GM12878 (cell line): ENCODE measurements around the gene TMEM254. TPM values are rescaled to one million over a fixed set of nuclear protein-coding genes. Genes with fewer than 3 reads are reported as not detected.

Experiments used
- ATAC-seq: fragments of 200-7000 bp; cut with Tn5 transposase; 3 replicates; pipeline ENCODE4 v1.9.1; 2020; ENCODE audit warnings: mild to moderate bottlenecking, moderate library complexity
- BruUV-seq: library from RNA; stranded (reverse); fragments of 400-500 nt; replicated peaks from 2 replicates; lab custom pipeline; 2021; lab: Mats Ljungman, UMichigan
- CTCF ChIA-PET: fragments of 300-600 bp; sonication (Branson Sonifier 250); formaldehyde crosslinking; extraction: SDS; loops from one replicate; lab custom pipeline; 2021; ENCODE audit warnings: inconsistent platforms; lab: Yijun Ruan, JAX
- POLR2A ChIA-PET: fragments of 350-600 bp; formaldehyde crosslinking; extraction: SDS; loops from one replicate; lab custom pipeline; 2021; ENCODE audit warnings: inconsistent platforms; lab: Charles Lee
- RAD21 ChIA-PET: fragments of 300-600 bp; sonication (Branson Sonifier 250); formaldehyde crosslinking; loops from one replicate; lab custom pipeline; 2023; ENCODE audit warnings: antibody characterized with exemption; ENCODE audit not compliant: unreplicated experiment; lab: Charles Lee
- SMC1A ChIA-PET: fragments of 300-600 bp; sonication (Branson Sonifier 250); formaldehyde crosslinking; loops from one replicate; lab custom pipeline; 2023; ENCODE audit not compliant: unreplicated experiment, uncharacterized antibody; lab: Charles Lee
- DNase-seq: peaks from one replicate; pipeline ENCODE4 v3.0.0-alpha.2; 2011; ENCODE audit warnings: low read depth, low spot score
- FAIRE-seq: peaks from 3 replicates; lab custom pipeline; 2011; peaks lifted over from hg19 to GRCh38; lab: Jason Lieb, UNC
- H2AFZ ChIP-seq: 2 replicates; pipeline ENCODE4 v1.6.0; 2011; ENCODE audit warnings: low read depth, low read length, control low read depth; ENCODE audit not compliant: control insufficient read depth
- H3K27ac ChIP-seq: 2 replicates; pipeline ENCODE4 v1.5.1; 2011; ENCODE audit warnings: control low read depth; ENCODE audit not compliant: control insufficient read depth, insufficient read depth
- H3K27me3 ChIP-seq, 2 experiments: replicated peaks in 1 of 2; 2 replicates each; pipeline versions ENCODE4 v1.6.0 to v1.6.1; 2011; ENCODE audit warnings: low read length in 1 of 2; ENCODE audit not compliant: control insufficient read depth in 2 of 2, insufficient read depth in 2 of 2
- H3K36me3 ChIP-seq, 2 experiments: 2 replicates each; pipeline ENCODE4 v1.5.1; 2011; ENCODE audit warnings: low read length in 1 of 2; ENCODE audit not compliant: control insufficient read depth in 2 of 2, insufficient read depth in 2 of 2
- H3K4me1 ChIP-seq: 2 replicates; pipeline ENCODE4 v1.6.1; 2011; ENCODE audit warnings: mild to moderate bottlenecking, low read length, moderate library complexity, mixed read lengths; ENCODE audit not compliant: control insufficient read depth, insufficient read depth
- H3K4me2 ChIP-seq: 2 replicates; pipeline ENCODE4 v1.6.0; 2011; ENCODE audit warnings: control low read depth; ENCODE audit not compliant: control insufficient read depth, insufficient read depth
- H3K4me3 ChIP-seq: fragments of 200-600 bp; sonication (generic); 2 replicates; pipeline ENCODE4 v1.5.1; 2016
- H3K79me2 ChIP-seq: 2 replicates; pipeline ENCODE4 v1.6.0; 2011; ENCODE audit warnings: low read length; ENCODE audit not compliant: control insufficient read depth, insufficient read depth
- H3K9ac ChIP-seq: 2 replicates; pipeline ENCODE4 v1.8.0; 2011; ENCODE audit warnings: low read length, control low read depth, mixed read lengths; ENCODE audit not compliant: control insufficient read depth, insufficient read depth
- H3K9me3 ChIP-seq: replicated peaks from 3 replicates; pipeline ENCODE4 v1.5.1; 2011; ENCODE audit warnings: mild to moderate bottlenecking, low read length; ENCODE audit not compliant: control insufficient read depth, insufficient read depth
- H4K20me1 ChIP-seq: 2 replicates; pipeline ENCODE4 v1.6.0; 2011; ENCODE audit not compliant: control insufficient read depth, insufficient read depth
- CBFB ChIP-seq: IDR thresholded peaks from 2 replicates; pipeline ENCODE4 v1.6.1; 2016; ENCODE audit warnings: antibody characterized with exemption, low read depth
- CREM ChIP-seq: IDR thresholded peaks from 2 replicates; pipeline ENCODE4 v1.6.1; 2014; ENCODE audit warnings: antibody characterized with exemption, low read depth
- MEF2A ChIP-seq: IDR thresholded peaks from 2 replicates; pipeline ENCODE4 v1.6.1; 2011; ENCODE audit warnings: low read depth, mild to moderate bottlenecking, low read length, moderate library complexity; ENCODE audit not compliant: insufficient read depth
- SPI1 ChIP-seq: IDR thresholded peaks from 2 replicates; pipeline ENCODE4 v1.6.1; 2011; ENCODE audit warnings: low read depth, mild to moderate bottlenecking, low read length, moderate library complexity, borderline replicate concordance; ENCODE audit not compliant: insufficient read depth
- USF1 ChIP-seq: IDR thresholded peaks from 2 replicates; pipeline ENCODE4 v1.6.1; 2011; ENCODE audit warnings: borderline replicate concordance, low read depth, mild to moderate bottlenecking, moderate library complexity, mixed read lengths, low read length; ENCODE audit not compliant: insufficient read depth; ENCODE audit errors: extremely low read length
- WGBS: methylation state at CpG from one replicate; pipeline ENCODE4 v1.1.6; 2016; ENCODE audit warnings: low lambda C conversion rate; ENCODE audit not compliant: insufficient replicate concordance, insufficient coverage; ENCODE audit errors: missing lambda C conversion rate; 5-methylcytosine and 5-hydroxymethylcytosine counted together
- in situ Hi-C: fragments of 300-500 bp; cut with MboI; formaldehyde crosslinking; loops from 9 replicates; pipeline ENCODE4 v1.14.3; 2018; ENCODE audit warnings: mixed read lengths
- intact Hi-C: fragments of 100-400 bp; cut with micrococcal nuclease; formaldehyde crosslinking; loops from one replicate; pipeline ENCODE4 v1.14.2; 2022; ENCODE audit not compliant: unreplicated experiment
- polyA plus RNA-seq, 11 experiments: library from polyadenylated mRNA; depleted of rRNA in 4 of 11; unstranded in 6 of 11; stranded (reverse) in 5 of 11; fragments of >200 nt; fragmentation: Nextera tagmentation in 4 of 11; fragmentation: Illumina TruSeq in 1 of 11; extraction: Ambion mirVana in 4 of 11; extraction: Trizol in 1 of 11; gene quantifications; 1 replicate in 1 of 11; 2 replicates in 10 of 11; pipeline versions ENCODE4 v1.2.1 to v1.2.3, GENCODE V29; 2011 to 2016; ENCODE audit warnings: inconsistent platforms in 2 of 11, missing spikeins in 2 of 11, low read depth in 1 of 11
- total RNA-seq, 4 experiments: library from RNA; depleted of rRNA in 3 of 4; stranded (reverse); fragments of >200 nt in 3 of 4; fragmentation: Illumina TruSeq in 1 of 4; extraction: Trizol in 1 of 4; gene quantifications; 2 replicates each; pipeline versions ENCODE4 v1.2.1 to v1.2.3, GENCODE V29; 2013 to 2021
- TF ChIP-seq, protein P1 (sequence below): fragments of 450-650 bp; IDR thresholded peaks from 2 replicates; pipeline ENCODE4 v1.6.1; 2018; ENCODE audit warnings: borderline replicate concordance, mild to moderate bottlenecking; ENCODE audit not compliant: partially characterized antibody
- TF ChIP-seq, protein P2 (sequence below): fragments of 450-650 bp; IDR thresholded peaks from 2 replicates; pipeline ENCODE4 v1.6.1; 2017; ENCODE audit warnings: mild to moderate bottlenecking, moderate library complexity

TMEM254 gene
- total and polyA plus RNA-seq, 10 of the 15 experiments (the other 5 are each of a cell fraction or from before 2014, with no cell fraction given), result 5.6 to 29.0 (median 13.1) TPM

GRCh38 chr10:80108576-80109239, 30.2 kb downstream of the TMEM254 start:
- no peak for ATAC-seq
- no peak overlapping the region for H3K27ac ChIP-seq
- H4K20me1 ChIP-seq, result no peaks in the 10 kb centered on the region
- RAD21 ChIA-PET, result no interaction called here
- H3K4me3 ChIP-seq, result no peak overlapping the region
- intact Hi-C loops, result no loop called here
- TF ChIP-seq USF1, result no peak
- TF ChIP-seq, all 136 proteins: peak for 0
- Histone ChIP-seq H3K9me3 (peaks cover 3% of the 10 kb centered on the region; the same call in 1 of the 3 replicates), H3K9ac (no peak overlapping the region), H3K79me2 (no peaks in the 10 kb centered on the region), H2AFZ (no peak overlapping the region), H3K27me3 (no peaks in the 10 kb centered on the region), H3K4me1 (no peaks in the 10 kb centered on the region; the same call in 1 of the 2 replicates), H3K36me3 (no peaks in the 10 kb centered on the region), H3K4me2 (no peak overlapping the region)
- ChIA-PET POLR2A (no interaction called here), CTCF (interaction anchor here (0.9 kb wide), 1 partner anchor 50 kb away, joined by 4 read pairs; no protein-coding TSS in a partner anchor), SMC1A (interaction anchor here (1.0 to 1.2 kb wide), 2 partner anchors 10 to 13 kb away, joined by 3 to 4 read pairs; no protein-coding TSS in a partner anchor)
- DNase-seq, result no peak
- no peak for FAIRE-seq
- WGBS, result 39% methylated on average over 8 of the region's 8 CpGs
- BruUV-seq, result no TSS peak
- in situ Hi-C loops, result no loop called here

DNA sequence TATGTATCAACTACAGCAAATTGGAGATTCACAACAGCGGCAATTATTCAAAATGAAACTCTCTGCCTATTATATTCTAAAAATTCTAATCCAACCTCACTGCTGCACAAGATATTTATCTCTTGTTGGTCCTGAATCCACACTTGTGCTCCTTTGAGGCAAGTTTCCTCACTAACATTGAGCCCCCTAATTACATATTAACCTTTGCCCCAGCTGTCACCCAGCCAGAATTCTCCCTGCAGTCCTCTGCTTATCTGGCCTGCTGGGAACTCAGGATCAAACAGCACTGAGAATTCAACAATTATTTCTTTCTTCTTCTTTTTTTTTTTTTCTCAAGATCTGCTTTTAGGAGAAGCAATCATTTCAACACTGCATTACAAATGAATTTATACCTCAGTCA, 32.5 kb downstream of the TMEM254 start:
- SMC1A ChIA-PET, result no interaction called here
- CTCF ChIA-PET, result no interaction called here
- POLR2A ChIA-PET, result interaction anchor here (0.6 kb wide), 1 partner anchor 1378 kb away, joined by 3 read pairs; no protein-coding TSS in a partner anchor
- intact Hi-C loops (no loop called here), in situ Hi-C loops (no loop called here)
- no peak overlapping the region for H3K27ac ChIP-seq
- no peak for DNase-seq
- no peak for FAIRE-seq
- no peak overlapping the region for H3K4me2 ChIP-seq
- no peak overlapping the region for H3K9ac ChIP-seq
- BruUV-seq, result no TSS peak
- RAD21 ChIA-PET, result no interaction called here
- H3K36me3 ChIP-seq, result no peaks in the 10 kb centered on the region
- H3K4me1 ChIP-seq, result no peaks in the 10 kb centered on the region; the same call in 1 of the 2 replicates
- 100% methylated on average over 1 of the region's 1 CpG for WGBS
- H4K20me1 ChIP-seq, result no peaks in the 10 kb centered on the region
- no peaks in the 10 kb centered on the region for H3K79me2 ChIP-seq
- no peak overlapping the region for H3K4me3 ChIP-seq
- peaks cover 3% of the 10 kb centered on the region; the same call in 1 of the 3 replicates for H3K9me3 ChIP-seq
- ATAC-seq, result no peak
- TF ChIP-seq, protein P1, sequence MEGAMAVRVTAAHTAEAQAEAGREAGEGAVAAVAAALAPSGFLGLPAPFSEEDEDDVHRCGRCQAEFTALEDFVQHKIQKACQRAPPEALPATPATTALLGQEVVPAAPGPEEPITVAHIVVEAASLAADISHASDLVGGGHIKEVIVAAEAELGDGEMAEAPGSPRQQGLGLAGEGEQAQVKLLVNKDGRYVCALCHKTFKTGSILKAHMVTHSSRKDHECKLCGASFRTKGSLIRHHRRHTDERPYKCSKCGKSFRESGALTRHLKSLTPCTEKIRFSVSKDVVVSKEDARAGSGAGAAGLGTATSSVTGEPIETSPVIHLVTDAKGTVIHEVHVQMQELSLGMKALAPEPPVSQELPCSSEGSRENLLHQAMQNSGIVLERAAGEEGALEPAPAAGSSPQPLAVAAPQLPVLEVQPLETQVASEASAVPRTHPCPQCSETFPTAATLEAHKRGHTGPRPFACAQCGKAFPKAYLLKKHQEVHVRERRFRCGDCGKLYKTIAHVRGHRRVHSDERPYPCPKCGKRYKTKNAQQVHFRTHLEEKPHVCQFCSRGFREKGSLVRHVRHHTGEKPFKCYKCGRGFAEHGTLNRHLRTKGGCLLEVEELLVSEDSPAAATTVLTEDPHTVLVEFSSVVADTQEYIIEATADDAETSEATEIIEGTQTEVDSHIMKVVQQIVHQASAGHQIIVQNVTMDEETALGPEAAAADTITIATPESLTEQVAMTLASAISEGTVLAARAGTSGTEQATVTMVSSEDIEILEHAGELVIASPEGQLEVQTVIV, result no peak
- TF ChIP-seq CREM (no peak), SPI1 (no peak), CBFB (no peak), MEF2A (no peak)
- TF ChIP-seq, protein P2, sequence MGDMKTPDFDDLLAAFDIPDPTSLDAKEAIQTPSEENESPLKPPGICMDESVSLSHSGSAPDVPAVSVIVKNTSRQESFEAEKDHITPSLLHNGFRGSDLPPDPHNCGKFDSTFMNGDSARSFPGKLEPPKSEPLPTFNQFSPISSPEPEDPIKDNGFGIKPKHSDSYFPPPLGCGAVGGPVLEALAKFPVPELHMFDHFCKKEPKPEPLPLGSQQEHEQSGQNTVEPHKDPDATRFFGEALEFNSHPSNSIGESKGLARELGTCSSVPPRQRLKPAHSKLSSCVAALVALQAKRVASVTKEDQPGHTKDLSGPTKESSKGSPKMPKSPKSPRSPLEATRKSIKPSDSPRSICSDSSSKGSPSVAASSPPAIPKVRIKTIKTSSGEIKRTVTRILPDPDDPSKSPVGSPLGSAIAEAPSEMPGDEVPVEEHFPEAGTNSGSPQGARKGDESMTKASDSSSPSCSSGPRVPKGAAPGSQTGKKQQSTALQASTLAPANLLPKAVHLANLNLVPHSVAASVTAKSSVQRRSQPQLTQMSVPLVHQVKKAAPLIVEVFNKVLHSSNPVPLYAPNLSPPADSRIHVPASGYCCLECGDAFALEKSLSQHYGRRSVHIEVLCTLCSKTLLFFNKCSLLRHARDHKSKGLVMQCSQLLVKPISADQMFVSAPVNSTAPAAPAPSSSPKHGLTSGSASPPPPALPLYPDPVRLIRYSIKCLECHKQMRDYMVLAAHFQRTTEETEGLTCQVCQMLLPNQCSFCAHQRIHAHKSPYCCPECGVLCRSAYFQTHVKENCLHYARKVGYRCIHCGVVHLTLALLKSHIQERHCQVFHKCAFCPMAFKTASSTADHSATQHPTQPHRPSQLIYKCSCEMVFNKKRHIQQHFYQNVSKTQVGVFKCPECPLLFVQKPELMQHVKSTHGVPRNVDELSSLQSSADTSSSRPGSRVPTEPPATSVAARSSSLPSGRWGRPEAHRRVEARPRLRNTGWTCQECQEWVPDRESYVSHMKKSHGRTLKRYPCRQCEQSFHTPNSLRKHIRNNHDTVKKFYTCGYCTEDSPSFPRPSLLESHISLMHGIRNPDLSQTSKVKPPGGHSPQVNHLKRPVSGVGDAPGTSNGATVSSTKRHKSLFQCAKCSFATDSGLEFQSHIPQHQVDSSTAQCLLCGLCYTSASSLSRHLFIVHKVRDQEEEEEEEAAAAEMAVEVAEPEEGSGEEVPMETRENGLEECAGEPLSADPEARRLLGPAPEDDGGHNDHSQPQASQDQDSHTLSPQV, result no peak
- H3K27me3 ChIP-seq, result no peaks in the 10 kb centered on the region
- H2AFZ ChIP-seq, result no peak overlapping the region
